Uterus (tissue), 4 donors: Measurements from ENCODE around the gene TRIM10. TPM values are rescaled to one million over a fixed set of nuclear protein-coding genes. Genes with fewer than 3 reads are reported as not detected.

Experiments used
- DNase-seq, 2 donors: peaks; one replicate each; pipeline ENCODE4 v3.0.0-alpha.2; 2019 to 2020
- H3K27ac ChIP-seq, 2 donors: fragments of 200-600 bp; sonication (generic); 1 replicate in 1 of 2; 2 replicates in 1 of 2; pipeline ENCODE4 v1.5.1; 2016 to 2018
- H3K27me3 ChIP-seq, 2 donors: fragments of 200-600 bp; sonication (generic); one replicate each; pipeline ENCODE4 v1.5.1; 2018 to 2019; ENCODE audit warnings: control low read depth in 1 of 2
- H3K36me3 ChIP-seq, 2 donors: fragments of 200-600 bp; sonication (generic); one replicate each; pipeline ENCODE4 v1.5.1; 2019; ENCODE audit warnings: control low read depth in 1 of 2
- H3K4me1 ChIP-seq, 2 donors: fragments of 200-600 bp; sonication (generic); one replicate each; pipeline ENCODE4 v1.5.1; 2018 to 2019; ENCODE audit warnings: control low read depth in 1 of 2
- H3K4me3 ChIP-seq, 2 donors: fragments of 200-600 bp; sonication (generic); 1 replicate in 1 of 2; 2 replicates in 1 of 2; pipeline ENCODE4 v1.5.1; 2018 to 2019; ENCODE audit warnings: mild to moderate bottlenecking in 1 of 2
- H3K9me3 ChIP-seq, 2 donors: fragments of 200-600 bp; sonication (generic); one replicate each; pipeline ENCODE4 v1.5.1; 2019; ENCODE audit warnings: control low read depth in 1 of 2
- CTCF ChIP-seq, 4 experiments: fragments of 200-600 bp in 2 of 4; fragments of 450-650 bp in 2 of 4; sonication (generic) in 2 of 4; IDR thresholded peaks; one replicate each; pipeline ENCODE4 v1.5.1; 2016 to 2019; ENCODE audit warnings: antibody characterized with exemption in 4 of 4, mild to moderate bottlenecking in 2 of 4, moderate library complexity in 1 of 4
- POLR2A ChIP-seq, 2 donors: fragments of 450-650 bp; IDR thresholded peaks; one replicate each; pipeline ENCODE4 v1.6.1; 2016; ENCODE audit warnings: antibody characterized with exemption in 2 of 2, mild to moderate bottlenecking in 1 of 2, moderate library complexity in 1 of 2
- intact Hi-C: fragments of 100-400 bp; cut with DNase I; formaldehyde crosslinking; loops from one replicate; pipeline ENCODE4 v1.15.1; 2023; ENCODE audit warnings: low total_unique reads
- total RNA-seq, 4 donors: library from RNA; depleted of rRNA in 3 of 4; stranded (reverse); fragments of >200 nt in 3 of 4; gene quantifications; one replicate each; pipeline versions ENCODE4 v1.1.0 to v1.2.4, GENCODE V29; 2014 to 2023
- donor health status: DM: yes; HTN: yes; CAD: no.

Gene TRIM10
- total RNA-seq, 4 donors from 2014 or later: 0.69 TPM; not detected in 3

- TF ChIP-seq CTCF (IDR thresholded peaks at IDR 0.05) (no peak), POLR2A (IDR thresholded peaks at IDR 0.05) (no peak)
- intact Hi-C loops: no loop called here
- no peak overlapping the region for H3K4me3 ChIP-seq
- no peaks in the 10 kb centered on the region for H3K4me1 ChIP-seq
- no peak overlapping the region for H3K27ac ChIP-seq
- H3K36me3 ChIP-seq: no peaks in the 10 kb centered on the region
- no peaks in the 10 kb centered on the region for H3K9me3 ChIP-seq
- no peaks in the 10 kb centered on the region for H3K27me3 ChIP-seq
- no peak for DNase-seq
Measured at GRCh38 chr6:30195951-30196350, 34.9 kb upstream of the TRIM10 start.

GRCh38 chr6:30194797-30195690 is 34.0 kb upstream of the TRIM10 start:
- no peak for DNase-seq
- no peak overlapping the region for H3K27ac ChIP-seq
- no peaks in the 10 kb centered on the region for H3K36me3 ChIP-seq

GRCh38 chr6:30192076-30192475 is 31.1 kb upstream of the TRIM10 start:
- H3K9me3 ChIP-seq: no peaks in the 10 kb centered on the region
- H3K27ac ChIP-seq: no peak overlapping the region
- no peaks in the 10 kb centered on the region for H3K27me3 ChIP-seq
- H3K4me1 ChIP-seq: no peaks in the 10 kb centered on the region
- H3K4me3 ChIP-seq: no peak overlapping the region
- DNase-seq: no peak
- no peak for TF ChIP-seq CTCF (IDR thresholded peaks at IDR 0.05)
- no peak for TF ChIP-seq POLR2A (IDR thresholded peaks at IDR 0.05)
- H3K36me3 ChIP-seq: no peaks in the 10 kb centered on the region
- intact Hi-C loops: no loop called here

More at GRCh38 chr6:30194797-30195690, 34.0 kb upstream of the TRIM10 start:
- intact Hi-C loops: no loop called here
- no peak for TF ChIP-seq POLR2A (IDR thresholded peaks at IDR 0.05)
- no peak for TF ChIP-seq CTCF (IDR thresholded peaks at IDR 0.05)
- Histone ChIP-seq H3K27me3 (no peaks in the 10 kb centered on the region), H3K9me3 (no peaks in the 10 kb centered on the region), H3K4me3 (no peak overlapping the region), H3K4me1 (no peaks in the 10 kb centered on the region)

- no peaks in the 10 kb centered on the region for H3K36me3 ChIP-seq
- intact Hi-C loops: no loop called here
- H3K9me3 ChIP-seq: no peaks in the 10 kb centered on the region
- no peaks in the 10 kb centered on the region for H3K4me1 ChIP-seq
- no peak overlapping the region for H3K27ac ChIP-seq
- H3K4me3 ChIP-seq: no peak overlapping the region
- TF ChIP-seq CTCF (IDR thresholded peaks at IDR 0.05) (no peak), POLR2A (IDR thresholded peaks at IDR 0.05) (no peak)
- no peak for DNase-seq
- H3K27me3 ChIP-seq: no peaks in the 10 kb centered on the region
Measured at GRCh38 chr6:30188541-30188940, 27.5 kb upstream of the TRIM10 start.

GRCh38 chr6:30185846-30186484 is 25.0 kb upstream of the TRIM10 start:
- no peaks in the 10 kb centered on the region for H3K27me3 ChIP-seq
- H3K36me3 ChIP-seq: no peaks in the 10 kb centered on the region
- no peak for DNase-seq
- no peaks in the 10 kb centered on the region for H3K4me1 ChIP-seq
- no peaks in the 10 kb centered on the region for H3K9me3 ChIP-seq
- H3K27ac ChIP-seq: no peak overlapping the region
- no peak overlapping the region for H3K4me3 ChIP-seq
- intact Hi-C loops: no loop called here
- no peak for TF ChIP-seq CTCF (IDR thresholded peaks at IDR 0.05)
- TF ChIP-seq POLR2A (IDR thresholded peaks at IDR 0.05): no peak
